ENCODE results near the gene ZNF598. TPM values are rescaled to one million over a fixed set of nuclear protein-coding genes. Genes with fewer than 3 reads are reported as not detected.

Gene ZNF598
- total and polyA plus RNA-seq, 2 experiments from 2014 or later: 8.5 to 48.6 TPM

GRCh38 chr16:2038382-2039231, 29.0 kb upstream of the ZNF598 start (continued):
- no peak for TF ChIP-seq ZNF462 (CRISPR knock-in tag; IDR thresholded peaks at IDR 0.05)
- TF ChIP-seq ZNF331 (CRISPR knock-in tag; IDR thresholded peaks at IDR 0.05; ENCODE audit: low read depth): no peak
- TF ChIP-seq NANOG (IDR thresholded peaks at IDR 0.05; ENCODE audit: borderline replicate concordance): no peak
- no peak for TF ChIP-seq JUNB (IDR thresholded peaks at IDR 0.05; ENCODE audit: unreplicated experiment)

- no peaks in the 10 kb centered on the region for H3K27me3 ChIP-seq (ENCODE audit: insufficient read depth)
- H4K20me1 ChIP-seq (replicated peaks; ENCODE audit: insufficient read depth): peaks cover 3% of the 10 kb centered on the region; the same call in 1 of the 2 replicates
- peaks cover 10% of the 10 kb centered on the region for H3K27me3 Mint-ChIP-seq (ENCODE audit: insufficient read depth, low read depth, poor library complexity)
- H3K27ac Mint-ChIP-seq: no peak overlapping the region
- H3K9me3 Mint-ChIP-seq: no peaks in the 10 kb centered on the region
- no peaks in the 10 kb centered on the region for H3K79me2 ChIP-seq (replicated peaks; ENCODE audit: insufficient read depth)
- H3K27ac ChIP-seq (ENCODE audit: low read depth): no peak overlapping the region
- no peak overlapping the region for H3K4me2 ChIP-seq
- no peaks in the 10 kb centered on the region for H3K36me3 ChIP-seq (ENCODE audit: insufficient read depth)
- no peaks in the 10 kb centered on the region for H3K4me1 ChIP-seq (ENCODE audit: insufficient read depth)
- ATAC-seq (no peak), DNase-seq (ENCODE audit: low spot score) (no peak)
- no peaks in the 10 kb centered on the region for H3F3A ChIP-seq (replicated peaks; ENCODE audit: low read depth)
- no peaks in the 10 kb centered on the region for H3K36me3 Mint-ChIP-seq (ENCODE audit: low read depth)
- no peak overlapping the region for H2AFZ ChIP-seq
- no peak overlapping the region for H3K4me3 Mint-ChIP-seq
- H3K4me1 Mint-ChIP-seq: peaks cover 8% of the 10 kb centered on the region
- H3K9me2 ChIP-seq (ENCODE audit: insufficient read depth): no peaks in the 10 kb centered on the region
- no peak overlapping the region for H3K4me3 ChIP-seq
- TF ChIP-seq CTCF (conservative IDR thresholded peaks at IDR 0.05; ENCODE audit: low read depth in 2 of 2) (no peak), EZH2 (IDR thresholded peaks at IDR 0.05; ENCODE audit: low read depth, unreplicated experiment) (no peak)
Observed at GRCh38 chr16:2037647-2038381, 28.2 kb upstream of the ZNF598 start.

Measured in GM23338 (cell line).